Activated B cell treated with CpG ODN at 0.5 μM for 24 hours (primary cell): Measurements from ENCODE around the gene SHANK1. TPM values are rescaled to one million over a fixed set of nuclear protein-coding genes. Genes with fewer than 3 reads are reported as not detected.

Experiments
- ATAC-seq: fragments of 200-7000 bp; cut with Tn5 transposase; one replicate; pipeline ENCODE4 v1.10.0; 2021; ENCODE audit warnings: low read depth, mild to moderate bottlenecking, moderate library complexity
- CTCF ChIA-PET: fragments of 350-600 bp; sonication (Branson Sonifier 250); formaldehyde crosslinking; loops from one replicate; lab custom pipeline; 2021; ENCODE audit warnings: antibody characterized with exemption; lab: Charles Lee
- POLR2A ChIA-PET: fragments of 350-600 bp; sonication (Branson Sonifier 250); formaldehyde crosslinking; loops from one replicate; lab custom pipeline; 2021; ENCODE audit warnings: antibody characterized with exemption; lab: Charles Lee
- DNase-seq: peaks from one replicate; pipeline ENCODE4 v3.0.0; 2022
- H3K27ac Mint-ChIP-seq: one replicate; pipeline ENCODE4 v1.8.0; 2020; ENCODE audit warnings: mixed read lengths
- H3K27me3 Mint-ChIP-seq: one replicate; pipeline ENCODE4 v1.8.0; 2021; ENCODE audit warnings: mixed read lengths
- H3K36me3 Mint-ChIP-seq: one replicate; pipeline ENCODE4 v1.8.0; 2021; ENCODE audit warnings: low read depth, mixed read lengths
- H3K4me1 Mint-ChIP-seq: one replicate; pipeline ENCODE4 v1.8.0; 2021; ENCODE audit warnings: mixed read lengths
- H3K4me3 Mint-ChIP-seq: one replicate; pipeline ENCODE4 v1.8.0; 2020; ENCODE audit warnings: mild to moderate bottlenecking, mixed read lengths
- H3K9me3 Mint-ChIP-seq: one replicate; pipeline ENCODE4 v1.8.0; 2020; ENCODE audit warnings: mixed read lengths
- intact Hi-C: fragments of 100-400 bp; cut with micrococcal nuclease; formaldehyde crosslinking; loops from one replicate; pipeline ENCODE4 v1.15.1; 2024
- total RNA-seq: library from RNA; stranded (reverse); gene quantifications from 2 replicates; pipeline ENCODE4 v1.2.3, GENCODE V29; 2022
- TF ChIP-seq, protein P1 (sequence below): fragments of 200-600 bp; IDR thresholded peaks from one replicate; pipeline ENCODE4 v1.8.0; 2022; ENCODE audit warnings: antibody characterized with exemption, mild to moderate bottlenecking

The SHANK1 gene
- total RNA-seq, 1 donor from 2014 or later: not detected

DNA sequence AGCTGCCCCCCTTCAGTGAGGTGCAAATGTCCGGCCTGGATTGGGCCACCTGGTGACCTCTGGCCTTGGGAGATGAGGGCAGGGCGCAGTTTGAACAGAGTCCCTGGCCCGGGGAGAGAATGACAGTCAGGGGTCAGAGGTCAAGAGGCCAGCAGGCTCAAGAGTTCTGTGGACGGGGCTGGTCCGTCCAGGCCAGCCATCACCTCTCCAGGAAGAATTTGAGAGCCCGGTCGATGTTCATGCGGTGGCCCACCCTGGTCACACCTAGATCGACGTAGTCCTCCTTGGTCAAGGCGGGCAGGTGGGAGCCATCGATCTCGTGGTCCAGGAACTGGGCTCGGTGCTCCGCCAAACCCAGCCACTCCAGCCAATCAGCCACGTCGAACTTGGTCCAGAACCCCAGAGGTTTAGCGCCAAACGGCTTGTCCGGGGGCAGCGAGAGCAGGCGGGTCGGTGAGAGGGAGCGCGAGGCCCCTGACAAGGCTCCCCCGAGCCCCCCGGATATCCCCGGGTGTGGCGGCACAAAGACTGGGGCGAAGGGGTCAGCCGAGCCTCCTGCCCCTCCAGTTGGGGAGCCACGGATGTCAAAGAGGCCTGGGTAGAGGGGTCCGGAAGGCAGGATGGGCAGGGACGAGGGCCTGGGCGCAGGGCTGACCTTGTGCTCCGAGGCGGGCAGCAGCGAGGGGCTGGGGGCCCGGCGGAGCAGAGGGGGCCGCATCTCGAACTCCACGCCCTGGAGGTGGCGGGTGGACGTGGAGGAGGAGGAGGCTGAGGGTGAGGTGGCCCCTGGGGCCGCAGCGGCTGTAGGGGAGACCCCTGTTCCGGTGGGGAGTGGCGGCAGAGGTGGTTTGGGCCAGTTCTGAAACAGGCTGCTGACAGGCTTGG lies 57.6 kb downstream of the SHANK1 start:
- H3K27ac Mint-ChIP-seq: no peak overlapping the region
- TF ChIP-seq, protein P1, sequence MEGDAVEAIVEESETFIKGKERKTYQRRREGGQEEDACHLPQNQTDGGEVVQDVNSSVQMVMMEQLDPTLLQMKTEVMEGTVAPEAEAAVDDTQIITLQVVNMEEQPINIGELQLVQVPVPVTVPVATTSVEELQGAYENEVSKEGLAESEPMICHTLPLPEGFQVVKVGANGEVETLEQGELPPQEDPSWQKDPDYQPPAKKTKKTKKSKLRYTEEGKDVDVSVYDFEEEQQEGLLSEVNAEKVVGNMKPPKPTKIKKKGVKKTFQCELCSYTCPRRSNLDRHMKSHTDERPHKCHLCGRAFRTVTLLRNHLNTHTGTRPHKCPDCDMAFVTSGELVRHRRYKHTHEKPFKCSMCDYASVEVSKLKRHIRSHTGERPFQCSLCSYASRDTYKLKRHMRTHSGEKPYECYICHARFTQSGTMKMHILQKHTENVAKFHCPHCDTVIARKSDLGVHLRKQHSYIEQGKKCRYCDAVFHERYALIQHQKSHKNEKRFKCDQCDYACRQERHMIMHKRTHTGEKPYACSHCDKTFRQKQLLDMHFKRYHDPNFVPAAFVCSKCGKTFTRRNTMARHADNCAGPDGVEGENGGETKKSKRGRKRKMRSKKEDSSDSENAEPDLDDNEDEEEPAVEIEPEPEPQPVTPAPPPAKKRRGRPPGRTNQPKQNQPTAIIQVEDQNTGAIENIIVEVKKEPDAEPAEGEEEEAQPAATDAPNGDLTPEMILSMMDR: no peak
- H3K4me3 Mint-ChIP-seq: no peak overlapping the region
- ChIA-PET CTCF (no interaction called here), POLR2A (no interaction called here)
- DNase-seq: no peak
- ATAC-seq: no peak
- peaks cover 25% of the 10 kb centered on the region for H3K4me1 Mint-ChIP-seq
- H3K27me3 Mint-ChIP-seq: peaks cover 40% of the 10 kb centered on the region
- intact Hi-C loops: no loop called here
- H3K36me3 Mint-ChIP-seq: no peaks in the 10 kb centered on the region
- peaks cover 7% of the 10 kb centered on the region for H3K9me3 Mint-ChIP-seq

DNA sequence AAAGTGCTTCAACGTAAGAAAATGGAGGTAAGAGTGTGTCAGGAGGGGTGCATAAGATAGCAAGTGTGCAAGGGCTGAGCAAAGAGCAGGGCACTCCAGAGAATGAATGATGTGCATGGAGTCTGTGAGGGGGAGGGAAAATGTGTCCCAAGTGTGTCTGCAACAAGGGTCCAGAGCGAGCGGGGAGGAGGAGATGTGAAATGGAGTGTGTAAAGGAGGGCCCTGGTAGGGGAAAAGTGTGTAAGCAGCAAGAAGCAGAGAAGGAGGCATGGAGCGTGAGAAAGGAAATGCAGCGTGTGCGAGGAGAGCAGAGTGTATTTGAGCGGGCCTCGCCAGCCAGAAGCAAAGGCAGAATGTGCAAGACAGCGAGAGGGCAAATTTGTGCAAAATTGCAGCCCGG lies 58.6 kb downstream of the SHANK1 start:
- Mint-ChIP-seq H3K4me3 (no peak overlapping the region), H3K27me3 (peaks cover 46% of the 10 kb centered on the region), H3K4me1 (peaks cover 24% of the 10 kb centered on the region), H3K36me3 (no peaks in the 10 kb centered on the region), H3K27ac (no peak overlapping the region), H3K9me3 (peaks cover 7% of the 10 kb centered on the region)
- TF ChIP-seq, protein P1: no peak
- POLR2A ChIA-PET: no interaction called here
- intact Hi-C loops: no loop called here
- CTCF ChIA-PET: no interaction called here
- ATAC-seq (no peak), DNase-seq (no peak)

DNA sequence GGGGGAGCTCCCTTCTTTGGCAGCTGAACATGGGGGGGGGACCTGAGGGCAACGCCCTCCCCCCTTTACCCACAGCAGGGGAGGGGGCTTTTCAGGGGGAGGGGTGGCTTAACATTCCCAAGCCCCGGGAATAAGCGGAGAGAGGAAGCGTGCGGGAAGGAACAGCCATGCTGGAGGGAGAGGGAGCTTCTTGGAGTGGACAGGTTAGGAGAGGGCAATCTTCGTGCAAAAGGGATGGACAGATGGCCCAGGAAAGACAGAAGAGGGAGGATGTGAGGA lies 59.6 kb downstream of the SHANK1 start:
- intact Hi-C loops: no loop called here
- Mint-ChIP-seq H3K9me3 (peaks cover 8% of the 10 kb centered on the region), H3K36me3 (no peaks in the 10 kb centered on the region), H3K4me3 (no peak overlapping the region), H3K27me3 (peaks cover 50% of the 10 kb centered on the region), H3K27ac (no peak overlapping the region), H3K4me1 (peaks cover 23% of the 10 kb centered on the region)
- ChIA-PET POLR2A (no interaction called here), CTCF (no interaction called here)
- DNase-seq (no peak), ATAC-seq (no peak)
- TF ChIP-seq, protein P1: no peak

DNA sequence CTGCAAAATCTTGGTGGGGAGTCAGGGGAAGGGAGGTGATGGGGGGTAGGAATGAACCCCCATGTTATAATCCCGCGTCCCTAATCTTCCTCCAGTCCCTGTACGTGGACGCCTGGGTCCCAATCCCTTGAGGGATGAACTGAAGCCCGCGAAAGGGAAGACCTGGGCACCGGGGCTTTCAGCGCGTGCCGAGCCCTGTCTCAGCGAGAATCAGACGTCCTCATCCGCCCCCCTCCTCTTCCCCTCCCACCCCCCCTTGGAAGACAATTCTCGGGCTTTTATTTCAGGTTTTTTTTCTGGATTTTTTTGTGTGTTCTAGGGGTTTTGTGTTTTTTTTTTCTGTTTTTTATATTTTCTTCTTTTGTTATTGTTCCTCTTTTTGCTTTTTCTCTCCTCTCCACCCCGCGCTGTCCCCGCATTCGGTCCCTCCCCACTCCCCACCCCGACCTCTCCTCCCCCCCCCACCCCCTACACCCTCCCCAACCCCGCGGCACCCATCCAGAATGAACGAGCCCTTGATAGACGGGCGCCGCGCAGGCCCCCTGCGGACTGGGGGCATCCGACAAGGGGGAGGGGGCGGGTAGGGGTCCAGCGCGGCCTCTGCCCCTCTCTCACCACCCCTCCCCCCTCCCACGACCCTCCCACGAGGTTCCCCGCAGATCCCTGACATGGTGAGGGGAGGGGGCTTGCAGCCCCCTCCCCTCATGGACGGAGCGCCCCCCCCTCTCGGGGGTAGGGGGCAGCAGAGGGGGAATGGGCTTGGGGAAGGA lies 60.1 kb downstream of the SHANK1 start:
- CTCF ChIA-PET: no interaction called here
- no peak for ATAC-seq
- Mint-ChIP-seq H3K27me3 (peaks cover 50% of the 10 kb centered on the region), H3K36me3 (peaks cover 1% of the 10 kb centered on the region), H3K27ac (no peak overlapping the region), H3K9me3 (peaks cover 11% of the 10 kb centered on the region), H3K4me1 (peaks cover 23% of the 10 kb centered on the region), H3K4me3 (no peak overlapping the region)
- POLR2A ChIA-PET: no interaction called here
- intact Hi-C loops: loop anchor here (2.0 kb wide), 1 partner anchor 65 kb away; no protein-coding TSS in a partner anchor
- TF ChIP-seq, protein P1: no peak
- no peak for DNase-seq
